SU-DHL-6 (cell line): ENCODE results near the gene ZBTB16.

ENCODE experiments used
- H2AFZ ChIP-seq: fragments of 200-600 bp; sonication (generic); 2 replicates; pipeline ENCODE4 v1.6.1; 2014; ENCODE audit warnings: low read depth, mild to moderate bottlenecking, moderate library complexity, mixed read lengths, antibody characterized with exemption, low read length; ENCODE audit not compliant: severe bottlenecking
- H3F3A ChIP-seq: fragments of 200-600 bp; shearing (Covaris generic); 2 replicates; pipeline ENCODE4 v1.6.0; 2016; ENCODE audit warnings: antibody characterized with exemption, mild to moderate bottlenecking; ENCODE audit not compliant: insufficient read depth
- H3K27ac ChIP-seq: fragments of 200-600 bp; sonication (generic); 2 replicates; pipeline ENCODE4 v1.5.1; 2016; ENCODE audit warnings: low read depth, mild to moderate bottlenecking, low read length, moderate library complexity, mixed read lengths
- H3K27me3 ChIP-seq: fragments of 200-600 bp; sonication (generic), shearing (Covaris generic); 2 replicates; pipeline ENCODE4 v1.6.0; 2014; ENCODE audit warnings: mild to moderate bottlenecking, low read length
- H3K36me3 ChIP-seq: fragments of 200-600 bp; sonication (generic); 2 replicates; pipeline ENCODE4 v1.6.1; 2014; ENCODE audit warnings: mild to moderate bottlenecking, low read length, mixed read lengths
- H3K4me2 ChIP-seq: fragments of 300-600, 200-600 bp; shearing (Covaris generic), sonication (generic); 2 replicates; pipeline ENCODE4 v1.6.0; 2014; ENCODE audit warnings: low read length, low read depth, mild to moderate bottlenecking; ENCODE audit not compliant: poor library complexity, severe bottlenecking
- H3K4me3 ChIP-seq: fragments of 200-600 bp; sonication (generic); 2 replicates; pipeline ENCODE4 v1.5.1; 2014; ENCODE audit warnings: antibody characterized with exemption, low read length, mild to moderate bottlenecking, mixed read lengths; ENCODE audit not compliant: insufficient read depth, poor library complexity, severe bottlenecking
- H3K79me2 ChIP-seq: fragments of 200-600 bp; sonication (generic); 2 replicates; pipeline ENCODE4 v1.6.1; 2014; ENCODE audit warnings: mild to moderate bottlenecking, low read length, moderate library complexity; ENCODE audit not compliant: insufficient read depth
- H3K9ac ChIP-seq: fragments of 200-600 bp; sonication (generic); 2 replicates; pipeline ENCODE4 v1.7.0; 2014; ENCODE audit warnings: mild to moderate bottlenecking, low read length
- H3K9me2 ChIP-seq: fragments of 200-600 bp; sonication (generic); replicated peaks from 2 replicates; pipeline ENCODE4 v1.6.1; 2014; ENCODE audit warnings: low read length; ENCODE audit not compliant: insufficient read depth
- H3K9me3 ChIP-seq: fragments of 200-600 bp; sonication (generic); 2 replicates; pipeline ENCODE4 v1.6.1; 2014; ENCODE audit warnings: low read length, mixed read lengths; ENCODE audit not compliant: insufficient read depth
- H4K20me1 ChIP-seq: fragments of 200-600 bp; sonication (generic); 2 replicates; pipeline ENCODE4 v1.6.1; 2014; ENCODE audit warnings: low read depth, mild to moderate bottlenecking, antibody characterized with exemption, low read length, moderate library complexity, mixed read lengths
- EZH2phosphoT487 ChIP-seq: fragments of 200-600 bp; sonication (generic), shearing (Covaris generic); conservative IDR thresholded peaks from 2 replicates; pipeline ENCODE4 v1.6.1; 2018; ENCODE audit warnings: mild to moderate bottlenecking, antibody characterized with exemption, low read length, moderate library complexity, mixed read lengths
- TF ChIP-seq, protein P1 (sequence below): fragments of 200-600 bp; sonication (generic); IDR thresholded peaks from one replicate; pipeline ENCODE4 v1.5.1; 2017; ENCODE audit warnings: antibody characterized with exemption, mild to moderate bottlenecking, low read length, moderate library complexity; ENCODE audit not compliant: insufficient read depth, poor library complexity, severe bottlenecking

The ZBTB16 gene

DNA sequence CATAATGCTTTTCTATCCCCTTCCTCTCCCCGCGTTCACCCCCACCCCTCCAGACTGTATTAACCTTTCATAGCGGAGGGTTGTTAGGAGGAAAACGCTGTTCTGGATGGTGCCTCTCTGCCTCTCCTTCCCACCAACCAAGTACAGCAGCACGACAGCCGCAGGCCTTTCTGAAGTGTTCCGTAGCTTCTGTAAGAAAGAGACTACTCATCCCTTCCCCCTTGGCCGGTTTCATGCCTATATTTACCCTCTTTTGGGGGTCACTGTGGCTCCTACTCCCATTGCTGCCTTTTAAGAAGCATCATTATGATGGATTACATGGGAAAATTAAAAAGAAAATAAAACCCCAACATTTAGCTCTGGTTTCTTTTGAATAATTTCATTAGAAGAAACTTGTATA, 46.5 kb downstream of the ZBTB16 start:
- Histone ChIP-seq H3K9ac (no peak overlapping the region), H3K79me2 (no peaks in the 10 kb centered on the region), H4K20me1 (no peaks in the 10 kb centered on the region), H3K4me3 (no peak overlapping the region), H3K9me2 (no peaks in the 10 kb centered on the region), H2AFZ (no peak overlapping the region), H3K4me2 (no peak overlapping the region), H3F3A (no peaks in the 10 kb centered on the region), H3K36me3 (no peaks in the 10 kb centered on the region), H3K27ac (no peak overlapping the region), H3K9me3 (no peaks in the 10 kb centered on the region), H3K27me3 (no peaks in the 10 kb centered on the region)
- TF ChIP-seq, protein P1, sequence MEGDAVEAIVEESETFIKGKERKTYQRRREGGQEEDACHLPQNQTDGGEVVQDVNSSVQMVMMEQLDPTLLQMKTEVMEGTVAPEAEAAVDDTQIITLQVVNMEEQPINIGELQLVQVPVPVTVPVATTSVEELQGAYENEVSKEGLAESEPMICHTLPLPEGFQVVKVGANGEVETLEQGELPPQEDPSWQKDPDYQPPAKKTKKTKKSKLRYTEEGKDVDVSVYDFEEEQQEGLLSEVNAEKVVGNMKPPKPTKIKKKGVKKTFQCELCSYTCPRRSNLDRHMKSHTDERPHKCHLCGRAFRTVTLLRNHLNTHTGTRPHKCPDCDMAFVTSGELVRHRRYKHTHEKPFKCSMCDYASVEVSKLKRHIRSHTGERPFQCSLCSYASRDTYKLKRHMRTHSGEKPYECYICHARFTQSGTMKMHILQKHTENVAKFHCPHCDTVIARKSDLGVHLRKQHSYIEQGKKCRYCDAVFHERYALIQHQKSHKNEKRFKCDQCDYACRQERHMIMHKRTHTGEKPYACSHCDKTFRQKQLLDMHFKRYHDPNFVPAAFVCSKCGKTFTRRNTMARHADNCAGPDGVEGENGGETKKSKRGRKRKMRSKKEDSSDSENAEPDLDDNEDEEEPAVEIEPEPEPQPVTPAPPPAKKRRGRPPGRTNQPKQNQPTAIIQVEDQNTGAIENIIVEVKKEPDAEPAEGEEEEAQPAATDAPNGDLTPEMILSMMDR, result no peak
- TF ChIP-seq EZH2phosphoT487, result no peak

DNA sequence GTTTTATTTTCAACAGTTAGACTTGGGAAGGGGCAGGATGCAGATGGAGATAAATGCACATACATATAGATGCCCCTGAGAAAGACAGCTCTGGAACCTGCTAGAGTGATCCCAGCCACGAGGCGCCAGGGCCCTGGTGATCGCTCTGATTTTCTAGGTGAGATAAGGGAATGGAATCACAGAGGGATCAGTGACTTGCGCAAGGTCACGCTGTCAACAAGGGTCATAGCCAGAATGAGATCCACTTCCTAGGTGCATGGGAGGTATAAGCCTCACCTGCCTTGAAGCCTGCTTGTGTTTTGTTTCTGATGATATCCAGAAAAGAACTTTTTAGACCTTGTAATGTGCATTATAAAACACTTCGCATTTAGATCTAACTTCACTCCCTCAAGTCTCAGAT, 47.5 kb downstream of the ZBTB16 start:
- H4K20me1 ChIP-seq, result no peaks in the 10 kb centered on the region
- no peaks in the 10 kb centered on the region for H3K9me3 ChIP-seq
- H3K9me2 ChIP-seq, result no peaks in the 10 kb centered on the region
- H3K27me3 ChIP-seq, result no peaks in the 10 kb centered on the region
- no peaks in the 10 kb centered on the region for H3F3A ChIP-seq
- no peaks in the 10 kb centered on the region for H3K36me3 ChIP-seq
- no peak overlapping the region for H3K9ac ChIP-seq
- no peak overlapping the region for H3K4me2 ChIP-seq
- H3K4me3 ChIP-seq, result no peak overlapping the region
- H3K79me2 ChIP-seq, result no peaks in the 10 kb centered on the region
- TF ChIP-seq, protein P1, result no peak
- no peak for TF ChIP-seq EZH2phosphoT487
- no peak overlapping the region for H3K27ac ChIP-seq
- no peak overlapping the region for H2AFZ ChIP-seq

DNA sequence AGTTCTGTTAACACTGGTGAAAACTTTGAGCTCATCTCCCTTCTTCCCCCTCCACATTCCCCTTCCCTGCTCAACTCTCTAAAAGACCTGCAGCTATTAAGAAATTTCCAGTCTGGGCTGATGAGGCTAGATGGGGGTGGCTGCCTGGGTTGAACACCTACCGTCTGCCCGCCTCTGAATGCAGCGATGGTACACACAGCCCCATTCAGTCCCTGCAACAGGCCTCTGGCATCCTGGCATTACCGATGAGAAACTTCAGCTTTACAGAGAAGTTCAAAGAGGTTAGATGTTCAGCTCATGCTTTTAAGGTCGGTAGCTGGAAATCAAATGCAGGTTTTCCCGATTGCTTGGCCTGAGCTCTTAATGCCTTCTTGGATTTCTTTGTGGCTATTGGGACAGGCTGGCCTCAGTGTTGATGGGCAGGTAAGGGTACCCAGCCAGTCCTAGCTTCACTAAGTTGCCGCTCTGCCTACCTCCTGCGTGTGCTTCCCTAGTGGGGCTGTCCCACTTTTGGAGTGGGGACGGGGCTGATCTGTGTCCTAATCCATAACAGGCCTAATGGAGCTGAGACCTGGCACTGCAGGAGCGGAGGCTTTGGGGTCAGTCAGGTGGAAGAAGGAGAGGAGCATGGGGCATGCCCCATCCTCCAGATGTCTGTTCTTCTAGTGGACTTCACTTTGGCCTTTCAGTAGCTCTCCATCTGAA, 49.1 kb downstream of the ZBTB16 start:
- no peak overlapping the region for H3K4me3 ChIP-seq
- H3K9me3 ChIP-seq, result no peaks in the 10 kb centered on the region
- H3K9me2 ChIP-seq, result no peaks in the 10 kb centered on the region
- H3K27ac ChIP-seq, result no peak overlapping the region
- TF ChIP-seq EZH2phosphoT487, result no peak
- TF ChIP-seq, protein P1, result no peak
- no peak overlapping the region for H2AFZ ChIP-seq
- no peaks in the 10 kb centered on the region for H3F3A ChIP-seq
- no peaks in the 10 kb centered on the region for H3K27me3 ChIP-seq
- no peak overlapping the region for H3K4me2 ChIP-seq
- no peak overlapping the region for H3K9ac ChIP-seq
- H4K20me1 ChIP-seq, result no peaks in the 10 kb centered on the region
- H3K79me2 ChIP-seq, result no peaks in the 10 kb centered on the region
- no peaks in the 10 kb centered on the region for H3K36me3 ChIP-seq
